C4-2B (cell line): Measurements from ENCODE around the gene STX2.
"Not testable (repeated sequence)": the region's sequence is repeated elsewhere in the genome, so short reads cannot be mapped to it uniquely, and the experiment has no call there.

Experiments used
- H3K27ac ChIP-seq: fragments of 450-650 bp; 2 replicates; pipeline ENCODE4 v1.5.1; 2017
- CTCF ChIP-seq: fragments of 450-650 bp; conservative IDR thresholded peaks from 2 replicates; pipeline ENCODE4 v1.5.1; 2017; ENCODE audit warnings: mild to moderate bottlenecking
- ZFX ChIP-seq: fragments of 450-650 bp; IDR thresholded peaks from 2 replicates; pipeline ENCODE4 v1.6.1; 2017

The STX2 gene

GRCh38 chr12:130860311-130860710 lies 21.3 kb upstream of the STX2 start:
- H3K27ac ChIP-seq = no peak overlapping the region
- TF ChIP-seq ZFX = no peak
- no peak for TF ChIP-seq CTCF

- TF ChIP-seq CTCF (no peak), ZFX (no peak)
- H3K27ac ChIP-seq = no peak overlapping the region
Measured at GRCh38 chr12:130859161-130859560, 20.1 kb upstream of the STX2 start.

GRCh38 chr12:130858084-130858483 lies 19.0 kb upstream of the STX2 start:
- TF ChIP-seq CTCF (no peak; the same call in 1 of the 2 replicates), ZFX (no peak)
- H3K27ac ChIP-seq = no peak overlapping the region

- TF ChIP-seq ZFX (no peak), CTCF (no peak)
- H3K27ac ChIP-seq = no peak overlapping the region
Measured at GRCh38 chr12:130856088-130856487, 17.0 kb upstream of the STX2 start.

GRCh38 chr12:130850418-130851021 lies 11.5 kb upstream of the STX2 start:
- no peak for TF ChIP-seq ZFX
- no peak for TF ChIP-seq CTCF

GRCh38 chr12:130849561-130850417 lies 10.7 kb upstream of the STX2 start:
- no peak overlapping the region for H3K27ac ChIP-seq
- TF ChIP-seq ZFX = no peak
- TF ChIP-seq CTCF = no peak

More at GRCh38 chr12:130850418-130851021, 11.5 kb upstream of the STX2 start:
- no peak overlapping the region for H3K27ac ChIP-seq

- H3K27ac ChIP-seq = not testable (repeated sequence)
Measured at GRCh38 chr12:130848785-130849305, 9.8 kb upstream of the STX2 start.

GRCh38 chr12:130848105-130848504 lies 9.1 kb upstream of the STX2 start:
- not testable (repeated sequence) for H3K27ac ChIP-seq
